Body of pancreas (tissue), 4 donors: ENCODE measurements around the gene TMBIM1.

Source experiments
- POLR2A ChIP-seq, 3 donors: fragments of 450-650 bp; IDR thresholded peaks; one replicate each; pipeline ENCODE4 v1.6.1; 2016; ENCODE audit warnings: antibody characterized with exemption in 3 of 3, mild to moderate bottlenecking in 2 of 3
- TF ChIP-seq, protein P1 (sequence below), 7 experiments: fragments of 450-650 bp in 4 of 7; fragments of 200-600 bp in 3 of 7; sonication (generic) in 3 of 7; IDR thresholded peaks; one replicate each; pipeline ENCODE4 v1.5.1; 2016 to 2019; ENCODE audit warnings: antibody characterized with exemption in 7 of 7

DNA sequence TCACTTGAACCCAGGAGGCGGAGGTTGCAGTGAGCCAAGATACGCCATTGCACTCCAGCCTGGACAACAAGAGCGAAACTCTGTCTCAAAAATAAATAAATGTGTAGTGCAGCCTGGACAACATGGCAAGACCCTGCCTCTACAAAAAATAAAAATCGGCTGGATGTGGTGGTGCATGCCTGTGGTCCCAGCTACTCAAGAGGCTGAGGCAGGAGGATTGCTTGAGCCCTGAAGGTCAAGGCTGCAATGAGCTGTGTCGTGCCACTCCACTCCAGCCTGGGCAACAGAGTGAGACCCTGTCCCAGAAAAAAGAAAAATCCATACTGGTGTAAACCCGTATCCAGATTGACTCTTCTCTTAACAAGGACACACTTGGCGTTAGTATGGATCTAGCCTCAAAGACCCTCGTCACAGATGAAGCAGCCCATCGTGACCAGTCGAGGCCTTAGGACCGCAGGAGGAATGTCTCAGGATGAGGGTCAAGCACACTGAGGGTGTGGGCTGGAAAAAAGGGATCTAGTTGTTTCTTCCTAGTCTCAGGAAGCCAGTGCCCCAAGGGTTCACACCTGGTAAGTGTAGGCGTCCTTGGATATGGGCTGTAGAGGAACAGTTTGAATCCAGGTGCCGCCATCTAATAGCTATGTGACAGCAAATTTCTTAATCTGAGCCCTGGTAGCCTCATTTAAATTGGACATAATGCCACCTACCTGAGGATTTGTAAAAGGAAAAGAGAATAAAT lies 35.5 kb downstream of the TMBIM1 start:
- TF ChIP-seq, protein P1, sequence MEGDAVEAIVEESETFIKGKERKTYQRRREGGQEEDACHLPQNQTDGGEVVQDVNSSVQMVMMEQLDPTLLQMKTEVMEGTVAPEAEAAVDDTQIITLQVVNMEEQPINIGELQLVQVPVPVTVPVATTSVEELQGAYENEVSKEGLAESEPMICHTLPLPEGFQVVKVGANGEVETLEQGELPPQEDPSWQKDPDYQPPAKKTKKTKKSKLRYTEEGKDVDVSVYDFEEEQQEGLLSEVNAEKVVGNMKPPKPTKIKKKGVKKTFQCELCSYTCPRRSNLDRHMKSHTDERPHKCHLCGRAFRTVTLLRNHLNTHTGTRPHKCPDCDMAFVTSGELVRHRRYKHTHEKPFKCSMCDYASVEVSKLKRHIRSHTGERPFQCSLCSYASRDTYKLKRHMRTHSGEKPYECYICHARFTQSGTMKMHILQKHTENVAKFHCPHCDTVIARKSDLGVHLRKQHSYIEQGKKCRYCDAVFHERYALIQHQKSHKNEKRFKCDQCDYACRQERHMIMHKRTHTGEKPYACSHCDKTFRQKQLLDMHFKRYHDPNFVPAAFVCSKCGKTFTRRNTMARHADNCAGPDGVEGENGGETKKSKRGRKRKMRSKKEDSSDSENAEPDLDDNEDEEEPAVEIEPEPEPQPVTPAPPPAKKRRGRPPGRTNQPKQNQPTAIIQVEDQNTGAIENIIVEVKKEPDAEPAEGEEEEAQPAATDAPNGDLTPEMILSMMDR (IDR thresholded peaks at IDR 0.05), result no peak
- no peak for TF ChIP-seq POLR2A (IDR thresholded peaks at IDR 0.05)
